NT2/D1 (cell line): ENCODE measurements around the gene BUD23.
"Not testable (repeated sequence)": the region's sequence is repeated elsewhere in the genome, so short reads cannot be mapped to it uniquely, and the experiment has no call there.

ENCODE experiments used
- DNase-seq: peaks from one replicate; pipeline ENCODE4 v3.0.0-alpha.2; 2011; ENCODE audit warnings: low read depth, low spot score
- H3K27me3 ChIP-seq: 2 replicates; pipeline ENCODE4 v1.6.0; 2011; ENCODE audit warnings: mild to moderate bottlenecking; ENCODE audit not compliant: insufficient read length, insufficient read depth
- H3K36me3 ChIP-seq: 2 replicates; pipeline ENCODE4 v1.6.1; 2011; ENCODE audit warnings: mild to moderate bottlenecking, low read length, mixed read lengths; ENCODE audit not compliant: insufficient read depth, insufficient read length
- H3K4me1 ChIP-seq: 2 replicates; pipeline ENCODE4 v1.5.1; 2011; ENCODE audit not compliant: insufficient read depth, insufficient read length
- H3K4me3 ChIP-seq: 2 replicates; pipeline ENCODE4 v1.5.1; 2011; ENCODE audit warnings: low read depth; ENCODE audit not compliant: insufficient read length
- H3K9ac ChIP-seq: 2 replicates; pipeline ENCODE4 v1.6.0; 2011; ENCODE audit warnings: low read depth; ENCODE audit not compliant: insufficient read length
- H3K9me3 ChIP-seq: 2 replicates; pipeline ENCODE4 v1.5.1; 2011; ENCODE audit warnings: mild to moderate bottlenecking, low read length; ENCODE audit not compliant: insufficient read depth
- SUZ12 ChIP-seq: IDR thresholded peaks from 2 replicates; pipeline ENCODE4 v1.6.1; 2011; ENCODE audit not compliant: insufficient read length, insufficient read depth; ENCODE audit errors: extremely low read depth
- YY1 ChIP-seq: IDR thresholded peaks from 2 replicates; pipeline ENCODE4 v1.6.1; 2011; ENCODE audit not compliant: insufficient read length, insufficient read depth
- ZNF274 ChIP-seq: IDR thresholded peaks from 2 replicates; pipeline ENCODE4 v1.6.1; 2011; ENCODE audit warnings: mild to moderate bottlenecking, low read depth, low read length

Gene BUD23

GRCh38 chr7:73659983-73660382, 23.4 kb upstream of the BUD23 start:
- TF ChIP-seq SUZ12, result no peak
- TF ChIP-seq YY1, result no peak
- no peak for TF ChIP-seq ZNF274
- H3K9ac ChIP-seq, result no peak overlapping the region
- no peaks in the 10 kb centered on the region for H3K27me3 ChIP-seq
- DNase-seq, result no peak
- no peaks in the 10 kb centered on the region for H3K4me1 ChIP-seq
- no peaks in the 10 kb centered on the region for H3K9me3 ChIP-seq
- no peak overlapping the region for H3K4me3 ChIP-seq
- H3K36me3 ChIP-seq, result no peaks in the 10 kb centered on the region

- not testable (repeated sequence) for H3K9me3 ChIP-seq, H3K4me3 ChIP-seq, H3K9ac ChIP-seq, DNase-seq, H3K36me3 ChIP-seq, H3K27me3 ChIP-seq, H3K4me1 ChIP-seq
Observed at GRCh38 chr7:73660594-73660993, 22.8 kb upstream of the BUD23 start.

GRCh38 chr7:73663033-73663432, 20.4 kb upstream of the BUD23 start:
- Histone ChIP-seq H3K9ac (no peak overlapping the region), H3K4me3 (no peak overlapping the region), H3K4me1 (no peaks in the 10 kb centered on the region), H3K36me3 (no peaks in the 10 kb centered on the region), H3K27me3 (no peaks in the 10 kb centered on the region), H3K9me3 (no peaks in the 10 kb centered on the region)
- no peak for TF ChIP-seq ZNF274
- no peak for TF ChIP-seq YY1
- TF ChIP-seq SUZ12, result no peak
- DNase-seq, result no peak

GRCh38 chr7:73667344-73668102, 15.9 kb upstream of the BUD23 start, which contains the start of gene VPS37D:
TSS of gene VPS37D (plus strand) at chr7:73667831. CDS start at chr7:73667959, 128 bp downstream.
- Histone ChIP-seq H3K27me3 (no peaks in the 10 kb centered on the region), H3K9me3 (peaks cover 5% of the 10 kb centered on the region; the same call in 1 of the 2 replicates), H3K9ac (peak within 1 kb of the TSS; percentile 74), H3K36me3 (no peaks in the 10 kb centered on the region), H3K4me1 (peaks cover 15% of the 10 kb centered on the region), H3K4me3 (peak within 1 kb of the TSS; percentile 47)
- no peak for TF ChIP-seq ZNF274
- no peak for TF ChIP-seq YY1
- no peak for TF ChIP-seq SUZ12
- DNase-seq, result peak; percentile 87

- TF ChIP-seq SUZ12 (no peak), ZNF274 (no peak), YY1 (no peak)
- no peaks in the 10 kb centered on the region for H3K36me3 ChIP-seq
- no peak for DNase-seq
- peaks cover 15% of the 10 kb centered on the region for H3K4me1 ChIP-seq
- no peaks in the 10 kb centered on the region for H3K27me3 ChIP-seq
- peak overlapping the region; percentile 74 for H3K9ac ChIP-seq
- H3K4me3 ChIP-seq, result peak overlapping the region; percentile 47
- peaks cover 5% of the 10 kb centered on the region; the same call in 1 of the 2 replicates for H3K9me3 ChIP-seq
Observed at GRCh38 chr7:73668103-73668885, 15.1 kb upstream of the BUD23 start.

- Histone ChIP-seq H3K4me1 (peaks cover 15% of the 10 kb centered on the region), H3K9ac (peak overlapping the region; percentile 74), H3K4me3 (peak overlapping the region; percentile 47), H3K9me3 (peaks cover 5% of the 10 kb centered on the region; the same call in 1 of the 2 replicates), H3K27me3 (no peaks in the 10 kb centered on the region), H3K36me3 (no peaks in the 10 kb centered on the region)
- no peak for DNase-seq
- TF ChIP-seq YY1, result no peak
- TF ChIP-seq SUZ12, result no peak
- no peak for TF ChIP-seq ZNF274
Observed at GRCh38 chr7:73668886-73669230, 14.5 kb upstream of the BUD23 start.

- TF ChIP-seq YY1 (no peak), SUZ12 (no peak), ZNF274 (no peak)
- no peak overlapping the region for H3K9ac ChIP-seq
- H3K4me3 ChIP-seq, result no peak overlapping the region
- peaks cover 5% of the 10 kb centered on the region; the same call in 1 of the 2 replicates for H3K9me3 ChIP-seq
- no peak for DNase-seq
- no peaks in the 10 kb centered on the region for H3K36me3 ChIP-seq
- H3K4me1 ChIP-seq, result peaks cover 15% of the 10 kb centered on the region
- no peaks in the 10 kb centered on the region for H3K27me3 ChIP-seq
Observed at GRCh38 chr7:73669288-73669701, 14.1 kb upstream of the BUD23 start.
